Peyer's patch (tissue), 4 donors: Measurements from ENCODE around the gene EFCAB14. TPM values are rescaled to one million over a fixed set of nuclear protein-coding genes. Genes with fewer than 3 reads are reported as not detected.
A peak's percentile ranks its signal among the peaks of the same experiment; 100 is the strongest.

Experiments used
- DNase-seq, 3 donors: peaks; one replicate each; pipeline ENCODE4 v3.0.0-alpha.2; 2017 to 2019
- H3K27ac ChIP-seq, 4 donors: fragments of 200-600 bp; sonication (generic); one replicate each; pipeline ENCODE4 v1.5.1; 2016 to 2019
- H3K27me3 ChIP-seq, 2 donors: fragments of 200-600 bp; sonication (generic); one replicate each; pipeline ENCODE4 v1.5.1; 2019
- H3K36me3 ChIP-seq, 3 donors: fragments of 200-600 bp; sonication (generic); one replicate each; pipeline ENCODE4 v1.5.1; 2016 to 2019
- H3K4me1 ChIP-seq, 4 donors: fragments of 200-600 bp; sonication (generic); one replicate each; pipeline ENCODE4 v1.5.1; 2016 to 2019
- H3K4me3 ChIP-seq, 4 donors: fragments of 200-600 bp; sonication (generic); 1 replicate in 3 of 4; 2 replicates in 1 of 4; pipeline ENCODE4 v1.5.1; 2016 to 2019; ENCODE audit warnings: mild to moderate bottlenecking in 1 of 4
- H3K9me3 ChIP-seq, 4 donors: fragments of 200-600 bp; sonication (generic); one replicate each; pipeline ENCODE4 v1.5.1; 2016 to 2019; ENCODE audit warnings: mild to moderate bottlenecking in 1 of 4
- POLR2A ChIP-seq, 2 donors: fragments of 450-650 bp; IDR thresholded peaks; one replicate each; pipeline ENCODE4 v1.5.1; 2017; ENCODE audit warnings: antibody characterized with exemption in 2 of 2, mild to moderate bottlenecking in 2 of 2, moderate library complexity in 2 of 2
- total RNA-seq, 4 donors: library from RNA; depleted of rRNA; stranded (reverse); fragments of >200 nt; gene quantifications; one replicate each; pipeline ENCODE4 v1.1.0, GENCODE V29; 2016
- TF ChIP-seq, protein P1 (sequence below), 6 experiments: fragments of 450-650 bp in 4 of 6; fragments of 200-600 bp in 2 of 6; sonication (generic) in 1 of 6; IDR thresholded peaks; one replicate each; pipeline ENCODE4 v1.5.1; 2017 to 2019; ENCODE audit warnings: antibody characterized with exemption in 6 of 6, mild to moderate bottlenecking in 3 of 6, moderate library complexity in 1 of 6

Gene EFCAB14
- total RNA-seq, 4 donors from 2014 or later = 86.6 to 153 (median 96.9) TPM

DNA sequence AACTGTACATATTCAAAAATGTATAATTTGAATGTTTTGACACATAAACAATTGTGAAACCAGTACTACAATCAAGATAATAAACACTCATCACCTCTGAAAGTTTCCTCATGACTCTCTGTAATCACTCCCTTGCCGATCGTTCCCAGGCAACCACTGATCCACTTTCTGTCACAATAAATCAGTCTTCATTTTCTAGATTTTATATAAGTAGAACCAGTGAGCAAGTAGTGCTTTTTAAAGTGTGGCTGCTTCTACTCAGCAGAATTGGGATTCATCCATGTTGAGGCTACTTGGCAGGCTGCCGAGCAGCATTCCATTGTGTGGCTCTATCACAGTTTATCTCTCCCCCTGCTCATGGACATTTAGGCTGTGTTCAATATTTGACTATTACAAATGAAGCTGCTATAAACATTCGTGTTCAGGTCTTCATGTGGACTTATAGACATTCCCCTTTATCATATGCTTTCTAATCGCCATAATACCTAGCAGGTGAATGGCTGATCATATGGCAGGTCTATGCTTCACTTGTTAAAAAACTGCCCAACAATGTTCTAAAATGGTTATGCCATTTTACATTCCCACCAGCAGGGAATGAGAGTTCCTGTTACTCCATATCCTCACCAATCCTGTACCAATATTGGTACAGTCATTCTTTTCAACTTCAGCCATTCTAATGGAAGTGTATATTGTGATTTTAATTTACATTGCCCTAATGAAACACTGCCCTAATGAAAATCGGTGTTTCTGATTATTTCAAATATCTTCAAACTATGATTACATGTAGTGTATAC, 26.7 kb downstream of the EFCAB14 start:
- Histone ChIP-seq H3K36me3 (peaks cover 0 to 60% (median 0%) of the 10 kb centered on the region in 3 donors), H3K27me3 (no peaks in the 10 kb centered on the region), H3K9me3 (no peaks in the 10 kb centered on the region), H3K4me1 (peaks cover 0 to 24% (median 0%) of the 10 kb centered on the region in 4 donors), H3K27ac (no peak overlapping the region), H3K4me3 (no peak overlapping the region)
- DNase-seq = no peak
- TF ChIP-seq, protein P1, sequence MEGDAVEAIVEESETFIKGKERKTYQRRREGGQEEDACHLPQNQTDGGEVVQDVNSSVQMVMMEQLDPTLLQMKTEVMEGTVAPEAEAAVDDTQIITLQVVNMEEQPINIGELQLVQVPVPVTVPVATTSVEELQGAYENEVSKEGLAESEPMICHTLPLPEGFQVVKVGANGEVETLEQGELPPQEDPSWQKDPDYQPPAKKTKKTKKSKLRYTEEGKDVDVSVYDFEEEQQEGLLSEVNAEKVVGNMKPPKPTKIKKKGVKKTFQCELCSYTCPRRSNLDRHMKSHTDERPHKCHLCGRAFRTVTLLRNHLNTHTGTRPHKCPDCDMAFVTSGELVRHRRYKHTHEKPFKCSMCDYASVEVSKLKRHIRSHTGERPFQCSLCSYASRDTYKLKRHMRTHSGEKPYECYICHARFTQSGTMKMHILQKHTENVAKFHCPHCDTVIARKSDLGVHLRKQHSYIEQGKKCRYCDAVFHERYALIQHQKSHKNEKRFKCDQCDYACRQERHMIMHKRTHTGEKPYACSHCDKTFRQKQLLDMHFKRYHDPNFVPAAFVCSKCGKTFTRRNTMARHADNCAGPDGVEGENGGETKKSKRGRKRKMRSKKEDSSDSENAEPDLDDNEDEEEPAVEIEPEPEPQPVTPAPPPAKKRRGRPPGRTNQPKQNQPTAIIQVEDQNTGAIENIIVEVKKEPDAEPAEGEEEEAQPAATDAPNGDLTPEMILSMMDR (IDR thresholded peaks at IDR 0.05) = peak in 1 of 6 experiments; percentile 5
- TF ChIP-seq POLR2A (IDR thresholded peaks at IDR 0.05) = no peak

DNA sequence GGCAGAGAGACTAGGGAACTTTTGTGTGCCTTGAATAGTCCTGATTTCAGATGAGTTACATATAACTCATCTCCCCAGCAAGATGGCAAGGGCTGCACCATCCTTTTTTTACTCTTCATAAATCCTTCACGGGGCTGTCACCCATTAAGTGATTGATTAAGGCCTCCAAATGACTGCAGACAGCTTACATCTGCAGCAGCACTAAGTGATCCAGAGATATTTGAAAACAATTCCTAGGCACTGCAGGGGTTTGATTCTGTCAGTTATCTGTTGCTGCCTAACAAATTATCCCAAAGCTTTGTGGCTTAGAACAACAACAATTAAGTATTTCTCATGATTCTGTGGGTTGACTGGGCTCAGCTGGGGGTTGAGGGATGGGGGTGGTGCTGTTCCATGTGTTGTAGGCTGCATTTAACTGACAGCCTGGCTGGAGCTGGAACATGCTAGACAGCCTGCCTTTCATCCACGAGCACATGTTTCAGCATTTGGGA, 27.9 kb downstream of the EFCAB14 start:
- Histone ChIP-seq H3K4me3 (no peak overlapping the region), H3K36me3 (peaks cover 0 to 55% (median 0%) of the 10 kb centered on the region in 3 donors), H3K9me3 (no peaks in the 10 kb centered on the region), H3K4me1 (peaks cover 0 to 36% (median under 1%) of the 10 kb centered on the region in 4 donors), H3K27ac (no peak overlapping the region), H3K27me3 (no peaks in the 10 kb centered on the region)
- TF ChIP-seq POLR2A (IDR thresholded peaks at IDR 0.05) = no peak
- TF ChIP-seq, protein P1 (IDR thresholded peaks at IDR 0.05) = no peak
- DNase-seq = no peak

DNA sequence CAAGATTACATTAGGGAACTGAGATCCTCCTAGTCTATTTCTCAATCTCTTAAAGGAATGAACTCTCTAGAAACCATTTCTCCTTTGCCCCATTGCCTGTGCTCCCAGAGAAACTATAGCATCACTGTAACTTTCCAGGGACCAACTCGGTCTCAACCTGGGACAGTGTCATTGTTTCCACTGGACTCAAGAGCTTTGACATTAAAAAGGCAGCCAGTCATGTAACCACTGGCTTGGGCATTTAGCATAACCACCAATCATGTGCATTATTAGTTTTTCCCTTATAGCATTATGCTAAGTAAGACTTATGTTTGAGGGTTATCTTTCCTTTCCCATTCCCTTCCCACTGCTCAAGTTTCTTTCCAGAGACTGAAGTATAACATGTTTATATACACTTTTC, 29.0 kb downstream of the EFCAB14 start:
- H3K36me3 ChIP-seq = peaks cover 0 to 55% (median 0%) of the 10 kb centered on the region in 3 donors

DNA sequence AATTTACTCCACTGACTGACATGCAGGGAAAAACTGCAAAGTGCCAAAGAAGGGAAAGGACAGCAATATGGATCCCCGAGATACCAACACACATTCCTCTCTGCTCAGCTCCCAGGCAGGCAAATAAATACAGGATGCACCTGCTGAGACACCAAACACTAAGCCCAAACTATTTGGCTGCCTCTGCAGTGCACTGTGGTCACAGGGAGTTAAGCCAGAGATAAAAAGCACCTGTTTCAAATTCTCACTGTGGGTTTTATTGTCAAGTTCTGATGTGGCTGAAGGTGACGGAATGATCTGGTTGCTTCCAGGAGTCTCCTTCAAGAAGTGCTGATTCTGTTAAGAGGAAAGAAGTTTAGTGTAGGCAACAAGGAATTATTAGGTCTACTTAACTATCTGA, 29.6 kb downstream of the EFCAB14 start:
- DNase-seq = no peak
- Histone ChIP-seq H3K27ac (no peak overlapping the region), H3K4me3 (no peak overlapping the region), H3K27me3 (no peaks in the 10 kb centered on the region), H3K9me3 (no peaks in the 10 kb centered on the region), H3K4me1 (peaks cover 0 to 44% (median 3%) of the 10 kb centered on the region in 4 donors), H3K36me3 (peaks cover 0 to 61% (median 0%) of the 10 kb centered on the region in 3 donors)
- TF ChIP-seq, protein P1 (IDR thresholded peaks at IDR 0.05) = no peak
- no peak for TF ChIP-seq POLR2A (IDR thresholded peaks at IDR 0.05)

More for the DNA sequence above, 29.0 kb downstream of the EFCAB14 start:
- no peak overlapping the region for H3K4me3 ChIP-seq
- TF ChIP-seq, protein P1 (IDR thresholded peaks at IDR 0.05) = no peak
- TF ChIP-seq POLR2A (IDR thresholded peaks at IDR 0.05) = no peak
- peaks cover 0 to 44% (median 3%) of the 10 kb centered on the region in 4 donors for H3K4me1 ChIP-seq
- H3K9me3 ChIP-seq = no peaks in the 10 kb centered on the region
- DNase-seq = no peak
- no peak overlapping the region for H3K27ac ChIP-seq
- no peaks in the 10 kb centered on the region for H3K27me3 ChIP-seq

DNA sequence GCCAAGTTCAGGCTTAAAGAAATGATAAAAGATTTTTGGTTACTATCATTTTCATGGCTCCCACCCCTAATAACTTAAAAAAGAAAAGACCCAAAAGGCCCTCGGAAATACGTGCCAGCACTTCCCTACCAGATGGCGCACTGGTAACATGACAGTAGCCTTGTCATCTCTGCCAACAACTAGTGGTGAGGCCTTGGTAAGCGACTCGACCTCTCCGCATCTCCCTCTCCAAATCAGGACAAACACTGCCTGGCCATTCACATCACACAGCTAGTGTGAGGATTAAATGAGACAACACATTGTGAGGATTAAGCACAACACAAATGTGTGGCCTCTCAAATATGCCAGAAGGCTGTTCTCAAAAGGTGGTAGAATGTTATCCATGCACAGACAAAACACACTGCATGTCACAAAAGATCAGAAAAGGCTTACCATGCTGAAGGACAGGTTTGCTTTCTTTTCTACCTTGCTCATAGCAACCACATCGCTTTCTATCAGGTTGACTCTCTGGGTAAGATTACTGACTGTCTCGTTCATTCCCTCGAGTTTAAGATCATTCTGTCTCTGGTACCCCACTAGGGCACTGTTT, 30.9 kb downstream of the EFCAB14 start:
- TF ChIP-seq, protein P1 (IDR thresholded peaks at IDR 0.05) = no peak
- no peak for TF ChIP-seq POLR2A (IDR thresholded peaks at IDR 0.05)
- Histone ChIP-seq H3K4me1 (peaks cover 0 to 40% (median 3%) of the 10 kb centered on the region in 4 donors), H3K9me3 (no peaks in the 10 kb centered on the region), H3K36me3 (peaks cover 0 to 74% (median 0%) of the 10 kb centered on the region in 3 donors), H3K27me3 (no peaks in the 10 kb centered on the region), H3K27ac (peak overlapping the region in 2 of 4 donors; percentile 2 to 24), H3K4me3 (no peak overlapping the region)
- DNase-seq = no peak
